Iris pigment epithelial cell (primary cell): ENCODE measurements around the gene MTMR12.
"Not testable (repeated sequence)": the region's sequence is repeated elsewhere in the genome, so short reads cannot be mapped to it uniquely, and the experiment has no call there.

Experiments used
- DNase-seq: peaks from one replicate; pipeline ENCODE4 v3.0.0-alpha.2; 2011; ENCODE audit warnings: low read depth

The MTMR12 gene

DNA sequence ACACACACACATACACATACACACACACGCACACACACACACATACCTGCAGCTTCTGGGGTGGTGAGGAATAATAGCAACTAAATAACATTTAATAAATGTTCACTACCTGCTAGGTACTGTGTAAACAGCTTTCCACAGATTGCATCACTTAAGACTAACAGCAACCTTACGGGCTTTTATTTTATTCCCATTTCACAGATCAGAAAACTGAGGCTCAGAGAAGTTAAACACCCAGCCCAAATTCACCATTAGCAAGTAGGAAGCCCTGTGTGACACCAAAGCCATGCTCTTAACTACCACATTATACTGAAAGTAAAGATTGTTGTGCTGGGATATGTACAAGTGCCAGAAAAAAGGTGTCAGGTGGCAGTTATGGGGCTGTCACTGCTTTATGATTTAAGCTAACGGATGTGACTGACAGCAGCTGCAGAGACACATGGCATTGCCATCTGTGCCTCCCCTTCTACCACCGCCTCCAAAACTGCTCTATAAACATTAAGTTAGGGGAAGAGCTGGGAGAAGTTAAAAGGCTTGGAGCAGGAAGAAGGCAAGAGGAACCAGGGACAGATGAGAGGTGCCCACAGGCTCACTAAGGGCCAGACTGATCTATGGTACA, 13.6 kb downstream of the MTMR12 start:
- no peak for DNase-seq

DNA sequence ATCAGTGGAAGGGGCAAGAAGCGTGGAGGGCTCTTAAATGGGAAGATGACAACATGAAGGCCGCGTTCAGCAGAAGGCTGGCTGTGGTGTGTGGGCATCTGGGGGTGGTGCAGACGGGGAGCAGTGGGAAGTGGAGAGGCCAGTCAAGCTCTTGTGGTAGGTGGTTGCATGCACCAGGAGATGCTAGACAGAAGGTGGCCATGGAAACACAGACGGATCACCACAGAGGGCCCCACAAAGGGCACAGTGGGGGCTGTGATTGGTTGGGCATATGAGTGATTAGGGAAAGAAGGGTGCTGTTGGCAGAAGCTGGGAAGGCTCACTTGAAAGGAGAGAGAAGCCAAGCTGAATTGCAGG, 14.7 kb downstream of the MTMR12 start:
- no peak for DNase-seq

DNA sequence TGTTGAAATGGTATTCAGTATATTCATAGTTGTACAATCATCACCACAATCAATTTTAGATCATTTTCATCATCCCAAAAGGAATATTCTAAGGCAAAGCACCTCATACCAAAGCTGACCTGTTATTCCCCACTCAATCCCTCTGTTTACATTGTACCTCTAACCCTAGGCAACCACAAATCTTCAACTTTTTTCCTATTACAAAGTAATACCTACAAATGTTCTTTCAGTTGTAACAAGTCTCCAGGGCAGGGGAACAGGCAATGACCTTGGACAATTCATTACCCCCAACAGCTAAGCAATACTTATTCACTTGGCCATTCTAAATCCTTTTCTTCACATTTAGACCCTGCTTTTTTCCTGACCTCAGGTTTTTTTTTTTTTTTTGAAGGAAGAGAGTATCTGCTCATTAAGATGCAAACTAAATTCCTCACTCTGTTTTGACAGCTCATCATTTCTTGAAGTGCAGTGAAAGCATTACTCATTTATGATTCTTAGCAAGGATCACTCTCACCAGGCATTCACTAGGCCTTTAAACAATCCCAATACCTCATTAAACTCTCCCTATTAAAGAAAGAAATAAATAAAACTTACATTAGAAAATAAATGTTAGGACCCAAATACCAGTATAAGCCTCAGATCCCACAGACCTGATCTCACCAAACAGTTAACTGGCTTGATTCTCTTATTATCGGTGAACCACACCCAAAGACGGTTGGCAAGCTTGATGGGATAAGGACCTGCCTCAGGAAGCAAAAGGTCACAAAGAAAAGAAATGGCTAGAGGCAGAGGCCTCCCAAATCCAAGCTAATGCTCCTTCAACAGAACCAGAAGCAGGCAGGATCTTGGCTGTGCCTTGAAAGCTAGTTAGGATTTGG, 15.3 kb downstream of the MTMR12 start:
- DNase-seq, result peak; percentile 55

DNA sequence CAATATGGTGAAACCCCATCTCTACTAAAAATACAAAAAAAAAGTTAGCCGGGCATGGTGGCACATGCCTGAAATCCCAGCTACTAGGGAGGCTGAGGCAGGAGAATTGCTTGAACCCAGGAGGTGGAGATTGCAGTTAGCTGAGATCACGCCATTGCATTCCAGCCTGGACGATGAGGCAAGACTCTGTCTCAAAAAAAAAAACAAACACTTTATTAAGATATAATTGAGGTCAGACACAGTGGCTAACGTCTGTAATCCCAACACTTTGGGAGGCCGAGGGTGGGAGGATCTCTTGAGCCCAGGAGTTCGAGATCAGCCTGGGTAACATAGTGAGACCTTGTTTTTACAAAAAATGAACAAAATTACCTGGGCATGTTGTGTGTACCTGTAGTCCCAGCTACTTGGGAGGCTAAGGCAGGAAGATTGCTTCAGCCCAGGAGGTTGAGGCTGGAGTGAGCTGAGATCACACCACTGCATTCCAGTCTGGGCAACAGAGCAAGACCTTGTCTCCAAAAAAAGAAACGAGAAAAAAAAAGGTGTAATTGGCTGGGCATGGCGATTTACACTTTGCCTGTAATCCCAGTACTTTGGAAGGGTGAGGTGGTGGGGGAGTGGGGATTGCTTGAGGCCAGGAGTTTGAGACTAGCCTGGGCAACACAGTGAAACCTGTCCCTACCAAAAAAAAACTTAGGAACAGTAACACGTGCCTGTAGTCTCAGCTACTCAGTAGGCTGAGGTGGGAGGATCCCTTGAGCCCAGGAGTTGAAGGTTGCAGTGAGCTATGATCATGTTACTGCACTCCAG, 16.6 kb downstream of the MTMR12 start:
- peak; percentile 67 for DNase-seq

- no peak for DNase-seq
Observed at GRCh38 chr5:32291591-32291990, 21.1 kb downstream of the MTMR12 start.

GRCh38 chr5:32290922-32291321, 21.8 kb downstream of the MTMR12 start:
- no peak for DNase-seq

DNA sequence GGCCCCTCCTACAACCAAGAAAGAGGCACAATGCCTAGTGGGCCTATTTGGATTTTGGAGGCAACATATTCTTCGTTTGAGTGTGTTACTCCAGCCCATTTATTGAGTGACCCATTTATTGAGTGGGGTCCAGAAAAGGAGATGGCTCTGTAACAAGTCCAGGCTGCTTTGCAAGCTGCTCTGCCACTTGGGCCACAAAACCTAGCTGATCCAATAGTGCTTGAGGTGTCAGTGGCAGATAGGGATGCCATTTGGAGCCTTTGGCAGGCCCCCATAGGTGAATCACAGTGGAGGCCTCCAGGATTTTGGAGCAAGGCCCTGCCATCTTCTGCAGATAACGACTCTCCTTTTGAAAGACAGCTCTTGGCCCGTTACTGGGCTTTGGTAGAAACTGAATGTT, 22.2 kb downstream of the MTMR12 start:
- not testable (repeated sequence) for DNase-seq

DNA sequence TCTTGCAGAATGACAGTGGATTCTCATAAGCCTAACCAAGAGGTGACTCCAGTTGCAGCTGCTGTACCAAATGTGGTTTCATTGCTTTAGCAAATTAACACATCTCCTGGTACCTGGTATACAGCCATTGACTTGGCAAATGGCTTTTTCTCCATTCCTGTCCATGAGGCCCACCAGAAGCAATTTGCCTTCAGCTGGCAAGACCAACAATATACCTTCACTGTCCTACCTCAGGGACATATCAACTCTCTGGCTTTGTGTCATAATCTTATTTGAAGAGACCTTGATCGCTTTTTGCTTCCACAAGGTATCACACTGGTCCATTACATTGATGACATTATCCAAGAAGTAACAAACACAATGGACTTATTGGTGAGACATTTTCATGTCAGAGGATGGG, 22.8 kb downstream of the MTMR12 start:
- DNase-seq, result not testable (repeated sequence)

DNA sequence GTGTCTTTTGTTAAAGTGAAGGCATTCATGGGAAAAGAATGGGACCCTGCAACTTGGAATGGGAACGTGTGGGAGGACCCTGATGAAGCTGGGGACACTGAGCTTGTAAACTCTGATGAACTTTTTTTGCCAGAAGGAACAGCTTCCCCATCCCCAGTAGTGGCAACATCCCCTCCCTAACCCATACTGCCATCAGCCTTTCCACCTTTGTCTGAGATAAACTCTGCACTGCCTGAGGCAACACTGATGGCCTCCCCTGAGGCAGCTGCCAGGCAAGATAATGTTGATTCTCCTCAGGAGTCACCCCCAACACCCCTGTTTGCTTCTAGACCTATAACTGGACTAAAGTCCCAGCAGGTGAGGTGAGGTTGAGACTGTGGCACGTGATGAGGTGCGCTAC, 24.6 kb downstream of the MTMR12 start:
- DNase-seq, result not testable (repeated sequence)

DNA sequence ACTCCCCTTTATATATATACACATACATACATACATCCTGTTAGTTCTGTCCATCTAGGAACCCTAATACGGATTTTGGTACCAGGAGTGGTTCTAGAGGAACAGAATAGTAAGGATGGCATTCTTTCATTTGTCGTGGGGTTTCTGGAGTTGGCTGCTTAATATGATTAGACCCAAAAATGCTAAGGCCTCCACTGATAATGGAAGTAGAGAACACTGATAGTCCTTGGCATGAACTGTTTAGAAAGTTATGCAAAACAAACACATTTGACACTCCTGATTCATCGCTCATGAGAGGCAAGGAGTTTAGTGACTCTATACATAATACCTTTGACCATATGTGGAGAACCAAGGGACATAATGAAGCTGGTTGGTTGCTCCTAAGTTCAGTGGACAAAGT, 25.2 kb downstream of the MTMR12 start:
- peak; percentile 27 for DNase-seq

DNA sequence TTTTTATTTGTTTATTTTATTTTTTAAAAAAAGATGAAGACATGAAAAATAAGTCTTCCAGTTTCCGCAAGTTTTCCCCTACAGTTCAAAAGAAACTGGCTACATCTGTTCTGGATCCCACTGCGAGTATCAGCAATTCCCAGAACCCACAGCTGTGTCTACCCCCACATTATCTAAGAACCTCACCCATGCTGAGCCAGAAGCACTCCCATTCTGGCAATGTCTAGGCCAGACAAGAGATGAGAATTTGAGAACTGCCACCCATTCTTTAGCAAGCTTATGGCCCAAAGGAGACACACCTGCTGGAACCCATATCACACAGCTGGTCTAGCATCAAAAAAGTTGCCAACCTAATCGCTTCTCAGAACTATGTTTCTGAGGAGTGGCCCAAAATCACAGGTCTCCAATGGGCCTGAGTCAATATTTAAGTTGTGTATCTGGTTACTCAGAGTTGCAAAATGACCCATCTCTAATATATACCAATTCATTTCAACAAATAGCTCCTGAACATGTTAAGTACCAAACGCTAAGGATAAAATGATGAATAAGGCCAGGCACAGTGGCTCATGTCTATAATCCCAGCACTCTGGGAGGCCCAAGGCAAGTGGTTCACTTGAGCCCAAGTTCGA, 27.1 kb downstream of the MTMR12 start:
- no peak for DNase-seq

GRCh38 chr5:32283539-32284377, 29.0 kb downstream of the MTMR12 start:
- peak; percentile 87 for DNase-seq

DNA sequence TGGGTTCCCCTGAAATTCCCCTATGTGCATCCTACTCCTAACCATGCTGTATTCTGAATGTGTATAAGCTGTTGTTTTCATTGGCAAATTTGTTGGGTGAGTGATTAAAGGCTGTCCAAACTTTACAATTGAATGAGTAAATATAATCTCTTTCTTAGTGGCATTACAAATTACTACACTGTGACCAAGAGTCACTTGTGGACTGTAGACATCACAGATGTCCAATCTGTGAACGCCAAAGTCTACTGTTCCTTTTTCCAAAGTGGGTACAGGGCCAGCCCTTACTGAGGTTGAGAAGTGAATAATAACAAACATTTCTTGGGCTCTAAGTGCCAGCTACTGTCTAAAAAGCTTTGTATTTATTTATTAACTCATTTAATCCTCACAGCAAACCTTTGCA, 29.7 kb downstream of the MTMR12 start:
- DNase-seq, result no peak

DNA sequence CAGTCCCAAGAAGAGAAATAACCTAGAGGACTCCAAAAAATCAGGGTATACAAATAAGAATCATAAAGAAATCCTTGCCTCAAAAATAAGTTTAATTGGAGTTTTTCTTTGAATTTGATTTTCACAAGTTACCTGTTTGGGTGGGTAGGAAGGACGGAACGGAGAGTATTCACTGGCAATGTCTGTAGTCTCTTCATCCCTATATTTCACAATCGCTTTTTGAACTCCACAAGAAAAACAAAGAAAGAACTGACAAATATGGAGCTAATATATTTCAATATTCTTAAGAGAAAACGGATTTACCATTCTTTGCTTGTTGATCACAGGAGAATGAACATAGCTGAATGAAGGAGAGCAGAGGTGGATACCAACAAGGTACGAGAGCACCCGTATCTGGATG, 30.1 kb downstream of the MTMR12 start:
- DNase-seq, result no peak

DNA sequence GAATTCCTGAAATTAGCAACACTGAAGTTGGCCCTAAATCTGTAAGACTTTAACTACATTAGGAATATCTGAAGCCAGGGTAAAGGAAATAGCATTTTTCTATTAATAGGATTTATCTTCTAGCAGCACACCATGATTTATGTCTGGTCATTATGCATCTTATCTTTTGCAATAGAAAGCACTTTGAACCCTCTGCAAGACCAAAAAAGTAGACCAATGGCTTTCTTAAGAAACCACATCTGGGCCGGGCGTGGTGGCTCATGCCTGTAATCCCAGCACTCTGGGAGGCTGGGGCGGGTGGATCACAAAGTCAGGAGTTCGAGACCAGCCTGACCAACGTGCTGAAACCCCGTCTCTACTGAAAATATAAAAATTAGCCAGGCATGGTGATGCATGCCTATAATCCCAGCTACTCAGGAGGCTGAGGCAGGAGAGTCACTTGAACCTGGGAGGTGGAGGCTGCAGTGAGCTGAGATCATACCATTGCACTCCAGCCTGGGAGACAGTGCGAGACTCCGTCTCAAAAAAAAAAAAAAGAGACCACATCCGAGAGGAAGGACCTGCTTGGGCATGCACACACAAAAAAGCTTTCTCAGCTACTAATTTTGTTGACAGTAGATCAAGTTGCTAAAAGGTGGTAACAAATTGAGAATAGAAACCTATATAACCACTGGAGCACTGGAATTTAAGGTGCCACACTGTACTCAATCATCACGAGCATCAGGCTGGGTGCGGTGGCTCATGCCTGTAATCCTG, 31.2 kb downstream of the MTMR12 start:
- DNase-seq, result not testable (repeated sequence)

- DNase-seq, result no peak
Observed at GRCh38 chr5:32280656-32281081, 32.1 kb downstream of the MTMR12 start.

- no peak for DNase-seq
Observed at GRCh38 chr5:32279786-32280185, 33.0 kb downstream of the MTMR12 start.

GRCh38 chr5:32279223-32279622, 33.5 kb downstream of the MTMR12 start:
- DNase-seq, result no peak

- DNase-seq, result peak; percentile 89
Observed at GRCh38 chr5:32278406-32278805, 34.3 kb downstream of the MTMR12 start.

- peak; percentile 21 for DNase-seq
Observed at GRCh38 chr5:32277798-32278197, 34.9 kb downstream of the MTMR12 start.
